ENCODE results near the gene VSTM1.
"Not testable (repeated sequence)": the region's sequence is repeated elsewhere in the genome, so short reads cannot be mapped to it uniquely, and the experiment has no call there.

The VSTM1 gene

GRCh38 chr19:54069470-54069869 lies 5.8 kb upstream of the VSTM1 start:
- no peak for DNase-seq

GRCh38 chr19:54062643-54063042 lies 1.1 kb downstream of the VSTM1 start:
- DNase-seq, result no peak

- no peak for DNase-seq
Measured at GRCh38 chr19:54047616-54048015, 16.1 kb downstream of the VSTM1 start.

- no peak for DNase-seq
Measured at GRCh38 chr19:54045771-54046170, 17.9 kb downstream of the VSTM1 start.

GRCh38 chr19:54042989-54043388 lies 20.7 kb downstream of the VSTM1 start:
- no peak for DNase-seq

- no peak for DNase-seq
Measured at GRCh38 chr19:54041969-54042606, 21.6 kb downstream of the VSTM1 start.

GRCh38 chr19:54040003-54040402 lies 23.7 kb downstream of the VSTM1 start:
- no peak for DNase-seq

GRCh38 chr19:54036542-54036941 lies 27.2 kb downstream of the VSTM1 start:
- not testable (repeated sequence) for DNase-seq

GRCh38 chr19:54035215-54036178 lies 28.2 kb downstream of the VSTM1 start:
- DNase-seq, result no peak

GRCh38 chr19:54030895-54031586 lies 32.7 kb downstream of the VSTM1 start:
- DNase-seq, result no peak

- DNase-seq, result peak; percentile 44
Measured at GRCh38 chr19:54029930-54030490, 33.7 kb downstream of the VSTM1 start.

GRCh38 chr19:54029301-54029700 lies 34.4 kb downstream of the VSTM1 start:
- no peak for DNase-seq

- no peak for DNase-seq
Measured at GRCh38 chr19:54026656-54027055, 37.0 kb downstream of the VSTM1 start.

GRCh38 chr19:54024660-54025059 lies 39.0 kb downstream of the VSTM1 start:
- DNase-seq, result no peak

GRCh38 chr19:54023191-54023590 lies 40.5 kb downstream of the VSTM1 start:
- no peak for DNase-seq

GRCh38 chr19:54021932-54022331 lies 41.8 kb downstream of the VSTM1 start:
- no peak for DNase-seq

GRCh38 chr19:54021363-54021762 lies 42.3 kb downstream of the VSTM1 start:
- DNase-seq, result no peak

- DNase-seq, result no peak
Measured at GRCh38 chr19:54017261-54017660, 46.4 kb downstream of the VSTM1 start.

GRCh38 chr19:54014920-54015560 lies 48.7 kb downstream of the VSTM1 start:
- DNase-seq, result no peak

GRCh38 chr19:54013866-54014265 lies 49.8 kb downstream of the VSTM1 start:
- no peak for DNase-seq

GRCh38 chr19:54011507-54012211 lies 52.0 kb downstream of the VSTM1 start:
- no peak for DNase-seq

- no peak for DNase-seq
Measured at GRCh38 chr19:54010474-54010873, 53.2 kb downstream of the VSTM1 start.
